ENCODE results near the gene PAK4.
"Not testable (repeated sequence)": the region's sequence is repeated elsewhere in the genome, so short reads cannot be mapped to it uniquely, and the experiment has no call there.

PAK4 gene

DNA sequence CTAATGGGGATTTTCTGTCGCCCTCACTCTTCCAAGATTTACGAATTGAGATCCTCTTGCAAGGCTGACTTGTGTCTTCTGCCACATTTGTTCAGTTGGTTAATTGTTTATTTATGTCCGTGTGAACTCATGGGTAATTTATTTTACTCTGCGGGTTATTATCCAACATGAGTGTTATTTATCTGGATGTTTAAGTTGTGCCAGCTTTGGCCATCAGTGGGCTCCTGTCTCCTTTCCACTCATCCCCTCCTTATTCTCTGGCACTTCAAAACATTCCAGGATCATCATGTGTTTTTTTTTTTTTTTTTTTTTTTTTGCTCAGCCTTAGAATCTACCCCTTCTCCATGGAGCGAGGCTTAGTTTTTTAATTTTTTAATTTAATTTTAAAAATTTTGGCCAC, 22.4 kb upstream of the PAK4 start:
- DNase-seq = no peak

DNA sequence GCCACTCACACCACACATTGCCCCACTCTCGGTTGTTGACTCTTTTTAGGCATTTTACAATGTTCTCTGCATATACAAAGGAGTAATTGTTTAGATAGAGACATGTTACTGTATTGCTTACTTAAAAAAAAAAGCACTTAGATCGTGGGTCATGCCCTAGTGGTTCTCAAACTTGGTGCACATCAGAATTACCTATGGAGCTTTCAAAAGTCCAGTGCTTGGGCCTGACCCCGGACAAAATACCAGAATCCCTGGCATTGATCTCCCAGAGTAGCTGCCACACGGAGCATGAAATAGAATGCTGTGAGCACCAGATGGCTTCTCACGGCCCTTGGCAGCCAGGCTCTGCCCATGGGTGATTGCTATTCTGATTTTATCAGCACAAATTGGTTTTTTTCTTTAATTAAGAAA, 21.4 kb upstream of the PAK4 start:
- DNase-seq = no peak

DNA sequence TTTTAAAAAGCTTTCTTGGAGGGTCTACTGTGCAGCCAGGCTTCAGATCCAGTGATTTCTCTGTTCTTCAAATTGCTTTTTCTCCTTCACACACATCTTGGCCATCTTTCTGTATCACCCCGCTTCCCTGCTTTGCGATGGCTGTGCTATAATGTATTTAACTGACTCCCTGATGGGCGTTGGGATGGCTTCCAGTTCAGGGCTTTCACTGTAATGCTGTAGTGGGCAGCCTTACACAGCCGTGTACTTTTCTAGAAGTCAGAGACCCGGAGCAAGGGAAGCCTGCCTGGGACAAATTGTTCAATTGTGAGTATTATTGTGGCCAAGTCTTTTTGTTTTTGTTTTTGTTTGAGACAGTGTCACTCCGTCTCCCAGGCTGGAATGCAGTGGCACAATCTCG, 19.4 kb upstream of the PAK4 start:
- DNase-seq = no peak

DNA sequence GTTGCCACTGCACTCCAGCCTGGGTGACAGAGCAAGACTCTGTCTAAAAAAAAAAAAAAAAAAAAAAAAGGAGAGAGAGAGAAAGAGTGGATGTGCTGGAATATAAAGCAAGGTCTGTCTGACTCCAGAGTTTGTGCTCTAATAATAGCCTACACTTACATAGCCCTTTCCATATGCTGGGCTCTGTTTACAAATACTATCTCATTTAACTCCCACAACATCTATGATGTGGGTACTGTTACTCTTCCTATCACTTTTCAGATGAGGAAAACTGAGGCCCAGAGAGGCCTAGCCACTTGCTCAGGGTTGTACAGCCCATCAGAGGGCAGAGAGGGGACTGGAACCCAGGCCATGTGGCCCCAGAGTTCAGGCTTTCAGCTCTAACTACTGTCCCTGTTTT, 15.9 kb upstream of the PAK4 start:
- no peak for DNase-seq

DNA sequence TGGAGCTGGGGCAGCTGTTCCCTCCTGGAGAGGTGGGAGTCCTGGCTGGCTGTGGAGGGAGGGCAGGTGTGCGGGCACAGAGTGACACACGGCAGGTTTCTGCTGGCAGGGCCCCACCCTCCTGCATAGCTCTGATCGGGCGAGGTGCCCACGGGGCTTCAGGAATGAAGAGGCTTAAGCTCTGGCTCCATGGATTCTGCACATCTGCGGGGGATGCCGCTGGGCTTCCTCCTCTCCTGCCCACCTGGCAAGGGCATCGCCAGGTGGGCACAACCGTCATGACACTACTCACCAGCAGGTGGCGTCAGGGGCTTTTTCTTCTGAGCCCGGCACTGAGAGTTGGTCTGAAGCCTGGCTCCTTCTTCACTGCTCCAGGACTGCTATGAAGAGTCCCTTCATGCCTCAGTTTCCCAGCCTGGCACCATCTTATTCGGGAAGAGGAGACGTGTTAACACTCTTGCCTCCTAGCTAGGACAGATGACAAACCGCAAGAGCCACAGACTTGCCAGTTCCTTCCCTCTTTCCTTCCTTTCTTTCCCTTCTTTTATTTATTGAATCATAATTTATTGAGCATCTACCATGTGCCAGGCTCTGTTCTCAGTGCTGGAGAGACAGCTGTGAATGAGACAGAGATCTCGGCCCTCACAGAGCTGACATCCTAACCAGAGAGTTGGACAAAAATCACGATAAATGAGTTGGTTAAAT, 15.2 kb upstream of the PAK4 start:
- DNase-seq = peak; percentile 50

DNA sequence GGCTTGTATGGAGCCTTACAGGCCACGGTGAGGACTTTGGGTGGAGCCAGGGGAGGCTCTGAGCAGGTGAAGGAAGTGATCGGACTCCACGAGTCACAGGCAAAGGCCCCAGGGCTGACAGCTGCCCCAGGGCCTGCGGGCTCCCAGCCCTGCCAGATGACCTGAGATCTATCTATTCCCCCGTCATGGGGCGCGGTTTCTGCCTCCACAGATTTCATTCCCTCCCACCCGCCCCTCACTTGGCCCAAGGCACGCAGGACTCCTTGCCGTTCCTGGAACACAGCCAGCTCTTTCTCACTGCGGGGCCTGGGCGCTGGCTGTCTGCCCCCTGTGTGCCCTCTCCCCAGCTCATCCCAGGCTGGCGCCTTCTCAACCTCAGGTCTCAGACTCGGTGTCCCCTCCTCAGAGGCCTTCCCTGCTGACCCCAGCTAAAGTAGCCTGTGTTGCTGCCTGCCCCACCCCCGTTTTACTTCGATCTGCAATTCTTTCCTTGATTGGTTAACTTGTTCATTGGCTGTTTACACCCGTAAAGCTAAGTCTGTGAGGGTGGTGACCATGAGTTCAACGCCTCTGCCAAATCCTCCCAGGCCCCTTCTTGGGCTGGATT, 13.9 kb upstream of the PAK4 start:
- no peak for DNase-seq

DNA sequence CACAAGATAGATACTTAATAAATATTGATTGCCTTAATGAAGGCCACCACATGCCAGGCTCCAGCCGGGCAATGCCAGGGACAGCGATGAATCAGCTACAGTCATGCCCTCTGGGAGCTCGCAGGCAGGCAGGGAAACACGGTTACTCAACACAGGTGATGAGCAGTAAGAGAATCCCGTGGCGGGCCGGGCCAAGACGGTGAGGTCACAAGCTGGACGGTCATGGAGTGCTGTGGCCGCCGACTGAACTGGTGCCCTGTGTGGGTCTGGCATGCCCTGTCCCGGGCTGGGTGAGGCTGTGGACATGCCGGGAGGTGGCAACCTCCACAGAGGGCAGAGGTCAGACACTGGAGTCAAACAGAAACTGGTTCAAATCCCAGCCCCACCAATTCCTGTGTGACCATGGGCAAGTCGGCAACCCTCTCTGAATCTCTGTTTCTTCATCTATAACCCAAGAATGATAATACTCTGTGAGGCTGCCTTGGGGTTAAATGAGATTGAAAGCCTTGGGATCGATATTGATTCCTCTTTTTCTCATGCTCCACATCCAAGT, 13.2 kb upstream of the PAK4 start:
- DNase-seq = no peak

DNA sequence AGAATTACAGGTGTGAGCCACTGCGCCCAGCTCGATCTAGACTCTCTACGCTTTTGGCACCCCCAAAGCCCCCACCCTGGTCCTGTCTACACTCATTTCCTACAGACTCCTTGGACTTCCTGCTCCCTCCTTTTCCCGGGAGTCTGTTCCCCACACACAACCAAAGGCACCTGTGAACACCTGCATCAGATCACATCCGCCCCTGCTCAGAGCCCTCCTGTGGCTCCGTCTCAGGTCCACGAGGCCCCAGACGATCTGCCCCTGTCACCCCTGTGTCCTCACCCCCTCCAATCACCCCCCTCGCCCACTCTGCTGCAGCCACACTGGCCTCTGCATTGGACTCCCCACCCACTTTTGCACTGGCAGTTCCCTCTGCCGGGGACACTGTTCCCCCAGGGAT, 12.4 kb upstream of the PAK4 start:
- DNase-seq = no peak

DNA sequence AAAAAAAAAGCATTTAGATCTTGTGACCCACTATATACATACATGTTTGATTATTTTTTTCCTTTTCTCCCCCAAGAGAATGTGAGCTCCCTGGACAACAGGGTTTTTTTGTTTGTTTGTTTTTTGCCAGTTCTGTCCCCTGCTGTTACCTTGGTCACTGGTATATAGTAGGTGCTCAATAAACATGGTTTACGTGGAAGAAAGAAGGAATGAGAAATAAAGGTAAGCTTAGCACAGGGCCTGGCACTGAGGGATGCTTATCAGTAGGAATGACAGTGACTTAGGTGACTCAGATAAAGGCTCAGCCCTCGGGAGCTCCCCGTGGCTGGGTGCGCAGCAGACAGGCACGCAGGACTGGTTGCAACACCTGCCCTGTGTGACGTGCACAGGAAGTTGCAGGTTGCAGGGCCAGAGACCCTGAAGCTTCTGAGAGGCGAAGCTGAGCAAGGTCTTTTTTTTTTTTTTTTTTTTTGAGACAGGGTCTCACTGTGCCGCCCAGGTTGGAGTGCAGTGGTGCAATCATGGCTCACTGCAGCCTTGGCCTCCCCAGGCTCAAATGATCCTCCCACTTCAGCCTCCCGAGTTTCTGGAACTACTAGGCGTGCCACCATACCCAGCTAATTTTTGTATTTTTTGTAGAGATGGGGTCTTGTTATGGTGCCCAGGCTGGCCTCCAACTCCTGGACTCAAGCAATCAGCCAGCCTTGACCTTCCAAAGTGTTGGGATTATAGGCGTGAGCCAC, 10.3 kb upstream of the PAK4 start:
- DNase-seq = no peak

DNA sequence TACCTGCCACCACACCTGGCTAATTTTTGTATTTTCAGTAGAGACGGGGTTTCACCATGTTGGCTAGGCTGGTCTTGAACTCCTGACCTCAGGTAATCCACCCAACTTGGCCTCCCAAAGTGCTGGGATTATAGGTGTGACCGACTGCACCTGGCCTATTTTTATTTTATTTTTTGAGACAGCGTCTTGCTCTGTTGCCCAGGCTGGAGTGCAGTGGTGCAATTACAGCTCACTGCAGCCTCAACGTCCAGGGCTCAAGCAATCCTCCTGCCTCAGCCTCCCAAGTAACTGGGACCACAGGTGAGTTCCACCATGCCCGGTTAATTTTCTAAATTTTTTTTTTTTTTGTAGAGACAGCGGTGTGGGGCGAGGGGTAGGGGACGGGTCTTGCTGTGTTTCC, 8.6 kb upstream of the PAK4 start:
- not testable (repeated sequence) for DNase-seq

DNA sequence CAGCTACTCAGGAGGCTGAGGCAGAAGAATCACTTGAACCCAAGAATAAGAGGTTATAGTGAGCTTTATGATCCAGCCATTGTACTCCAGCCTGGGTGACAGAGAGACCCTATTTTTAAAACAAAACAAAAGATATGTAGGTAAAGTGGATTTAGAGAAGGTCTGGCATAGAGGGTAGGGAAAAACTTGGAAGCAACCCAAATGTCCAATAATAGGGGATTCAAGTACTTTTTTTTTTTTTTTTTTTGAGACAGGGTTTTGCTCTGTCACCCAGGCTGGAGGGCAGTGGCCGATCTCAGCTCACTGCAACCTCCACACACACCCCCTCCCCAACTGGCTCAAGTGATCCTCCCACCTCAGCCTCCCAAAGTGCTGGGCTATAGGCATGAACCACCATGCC, 5.8 kb upstream of the PAK4 start:
- no peak for DNase-seq

DNA sequence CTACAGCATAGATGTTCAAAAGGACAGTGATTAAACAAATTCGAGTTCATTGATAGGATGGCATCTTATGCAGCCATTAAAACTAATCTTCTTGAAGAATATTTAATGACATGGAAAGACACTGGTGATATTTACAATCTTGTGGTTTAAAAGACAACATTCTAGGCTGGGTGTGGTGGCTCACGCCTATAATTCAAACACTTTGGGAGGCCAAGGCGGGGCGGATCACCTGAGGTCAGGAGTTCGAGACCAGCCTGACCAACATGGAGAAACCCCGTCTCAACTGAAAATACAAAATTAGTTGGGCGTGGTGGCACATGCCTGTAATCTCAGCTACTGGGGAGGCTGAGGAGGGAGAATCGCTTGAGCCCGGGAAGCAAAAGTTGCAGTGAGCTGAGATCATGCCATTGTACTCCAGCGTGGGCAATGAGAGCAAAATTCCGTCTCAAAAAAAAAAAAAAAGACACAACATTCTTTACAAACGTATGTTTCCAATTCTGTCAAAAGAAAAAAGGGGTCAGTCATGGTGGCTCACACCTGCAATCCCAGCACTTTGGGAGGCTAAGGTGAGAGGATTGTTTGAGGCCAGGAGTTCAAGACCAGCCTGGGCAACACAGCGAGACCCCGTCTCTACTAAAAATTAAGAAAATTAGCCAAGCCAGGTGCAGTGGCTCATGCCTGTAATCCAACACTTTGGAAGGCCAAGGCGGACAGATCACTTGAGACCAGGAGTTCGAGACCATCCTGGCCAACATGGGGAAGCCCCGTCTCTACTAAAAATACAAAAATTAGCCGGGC, 2.5 kb upstream of the PAK4 start:
- DNase-seq = no peak

DNA sequence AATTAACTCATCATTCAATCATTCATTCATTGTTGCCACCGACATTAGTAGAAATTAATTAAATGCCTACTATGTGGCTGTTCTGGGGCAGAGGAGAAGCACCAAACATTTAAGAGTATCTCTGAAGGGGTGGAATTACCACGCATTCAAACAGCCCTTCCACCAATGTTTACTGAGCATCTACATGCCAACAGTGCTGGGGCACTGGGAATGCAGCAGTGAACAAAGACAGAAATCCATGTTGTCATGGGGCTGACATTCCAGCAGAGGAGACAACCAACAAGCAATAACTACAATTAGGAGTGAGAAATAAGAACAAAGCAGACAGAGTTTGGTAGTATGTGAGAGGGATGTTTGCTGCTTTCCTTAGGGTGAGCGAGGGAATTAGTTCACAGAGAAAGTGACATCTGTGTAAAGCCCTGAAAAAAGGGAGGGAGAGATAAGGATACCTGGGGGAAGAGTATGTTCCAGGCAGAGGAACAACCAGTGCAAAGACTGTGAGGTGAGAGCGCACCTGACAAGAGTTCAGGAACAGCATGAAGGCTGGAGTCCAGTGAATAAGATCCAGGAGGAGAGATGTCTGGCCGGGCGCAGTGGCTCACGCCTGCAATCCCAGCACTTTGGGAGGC, 1.3 kb upstream of the PAK4 start:
- no peak for DNase-seq

DNA sequence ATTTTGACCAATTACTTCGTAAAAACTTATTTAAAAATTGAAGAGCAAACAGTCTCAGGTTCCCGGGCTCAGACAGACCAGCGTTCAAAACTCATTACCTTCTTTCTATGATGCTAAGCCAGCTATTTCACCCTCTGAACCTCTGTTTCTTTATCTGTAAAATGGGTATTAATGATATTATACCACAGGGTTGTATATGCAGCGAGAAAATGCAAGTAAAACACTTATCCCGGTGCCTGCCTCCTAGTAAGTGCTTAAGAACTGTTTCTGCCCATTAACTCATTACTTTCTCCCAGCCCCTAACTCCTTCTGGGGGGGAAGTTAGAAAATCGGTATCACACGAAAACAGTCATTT, 410 bp upstream of the PAK4 start:
- no peak for DNase-seq

DNA sequence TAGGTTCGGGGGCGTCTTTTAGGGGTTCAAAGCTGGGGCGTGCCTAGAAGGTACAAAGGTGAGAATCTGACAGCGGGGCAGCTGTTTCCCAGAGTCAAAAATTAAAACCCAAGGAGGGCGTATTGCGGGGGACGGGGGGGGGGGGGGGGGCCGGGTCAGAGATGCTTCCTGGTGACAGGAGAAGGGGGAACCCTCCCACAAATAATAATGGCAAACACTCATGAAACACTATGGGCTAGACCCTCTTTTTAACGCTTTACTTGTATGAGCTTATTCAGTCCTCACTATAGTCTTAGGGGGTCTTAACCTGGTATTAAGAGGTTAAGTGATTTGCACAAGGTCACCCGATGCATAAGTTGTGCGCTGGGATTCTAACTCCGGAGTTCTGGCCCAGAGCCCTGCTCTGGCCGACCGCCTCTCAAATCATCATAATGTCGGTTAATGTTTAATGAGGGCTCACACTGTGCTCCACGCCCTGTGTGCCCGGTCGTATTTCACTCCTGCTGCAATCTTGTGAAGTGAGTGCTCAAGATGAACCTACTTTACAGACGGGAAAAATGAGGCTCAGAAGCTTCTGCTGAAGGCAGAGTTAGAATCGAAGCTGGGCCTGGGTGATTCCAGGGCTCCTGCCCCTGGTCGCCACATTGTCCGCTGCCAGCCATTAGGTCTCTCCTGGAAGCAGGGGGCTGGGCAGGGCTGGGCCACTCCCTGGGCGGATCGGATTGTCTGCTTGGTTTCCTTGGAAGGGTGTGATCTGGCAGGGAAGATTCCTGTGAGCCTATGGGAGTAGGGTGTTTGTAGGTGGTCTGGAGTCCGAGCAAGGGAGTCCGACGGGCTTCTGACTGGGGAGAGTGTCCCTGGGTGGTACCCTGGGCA, 964 bp downstream of the PAK4 start:
- DNase-seq = peak; percentile 23

DNA sequence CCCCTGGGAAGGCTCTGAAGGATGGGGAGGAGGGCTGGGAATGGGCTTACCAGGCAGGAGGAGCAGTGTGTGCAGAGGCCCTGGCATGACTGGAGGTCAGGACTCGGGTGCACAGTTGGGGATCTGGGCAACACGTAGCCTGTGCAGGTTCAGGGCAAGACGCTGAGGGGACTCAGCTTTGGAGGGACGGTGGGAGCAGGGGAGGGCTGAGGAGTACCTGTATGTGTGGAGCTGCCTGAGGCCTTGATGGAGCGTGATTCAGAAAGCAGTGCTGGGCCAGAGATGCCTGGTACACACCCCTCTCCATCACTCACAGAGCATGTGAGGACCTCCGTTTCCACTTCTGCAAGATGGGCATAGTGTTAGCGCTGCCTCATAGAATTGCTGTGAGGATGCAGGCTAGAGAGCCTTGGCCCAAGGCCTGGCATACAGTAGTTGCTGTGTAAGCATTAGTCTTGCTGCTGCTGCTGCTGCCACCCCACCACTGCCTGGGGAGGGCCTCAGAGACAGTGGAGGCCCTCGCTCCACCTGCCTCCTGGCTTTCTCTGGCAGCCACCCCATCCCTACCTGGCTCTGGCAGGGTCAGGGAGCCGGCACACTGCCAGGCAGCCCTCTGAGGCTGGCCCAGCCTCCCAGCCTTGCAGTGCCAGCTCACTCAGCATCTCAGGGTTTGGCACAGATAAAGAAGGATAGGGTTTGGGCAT, 2.4 kb downstream of the PAK4 start:
- DNase-seq = peak; percentile 69

DNA sequence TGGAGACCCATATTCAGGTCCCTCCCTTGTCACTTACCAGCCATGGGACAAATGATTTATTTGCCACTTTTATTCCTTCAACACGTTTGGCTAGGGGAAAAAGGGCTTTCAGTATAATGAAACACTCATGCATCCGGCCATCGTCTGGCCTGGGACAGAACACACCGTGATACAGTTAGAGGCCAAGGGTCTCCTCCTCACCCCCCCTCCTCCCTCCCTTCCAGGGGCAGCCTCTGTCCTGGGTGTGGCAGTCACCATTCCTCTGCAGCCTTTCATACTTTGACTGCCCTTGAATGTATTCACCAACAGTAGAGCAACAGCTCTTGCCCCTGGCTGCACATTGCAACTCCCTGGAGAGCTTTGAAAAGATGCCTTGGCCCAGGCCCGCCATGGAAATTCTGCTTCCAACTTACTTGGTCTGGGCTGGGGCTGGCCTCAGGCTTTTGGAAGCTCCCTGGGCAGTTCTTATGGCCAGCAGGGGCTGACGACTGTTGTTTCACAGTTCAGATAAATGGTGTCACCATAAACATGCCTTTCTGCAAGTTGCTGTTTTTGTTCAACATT, 3.0 kb downstream of the PAK4 start:
- DNase-seq = no peak

DNA sequence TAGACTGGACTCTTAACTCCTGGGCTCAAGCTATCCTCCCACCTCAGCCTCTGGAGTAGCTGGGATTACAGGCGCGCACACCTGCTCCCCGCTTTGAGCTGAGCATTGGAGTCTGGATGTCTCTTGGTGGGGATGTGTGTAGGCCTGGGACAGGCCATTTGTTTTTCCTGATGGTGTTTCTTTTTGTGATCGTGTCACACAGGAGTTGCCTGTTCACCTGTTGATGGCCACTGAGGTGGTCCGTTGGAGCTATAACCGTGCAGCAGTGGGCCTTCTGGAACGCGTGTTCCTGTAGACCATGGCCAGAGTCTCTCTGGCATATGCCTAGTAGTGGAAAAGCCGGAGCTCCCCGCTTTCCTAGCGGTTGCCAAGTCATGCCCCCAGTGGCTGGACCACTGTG, 3.5 kb downstream of the PAK4 start:
- no peak for DNase-seq

DNA sequence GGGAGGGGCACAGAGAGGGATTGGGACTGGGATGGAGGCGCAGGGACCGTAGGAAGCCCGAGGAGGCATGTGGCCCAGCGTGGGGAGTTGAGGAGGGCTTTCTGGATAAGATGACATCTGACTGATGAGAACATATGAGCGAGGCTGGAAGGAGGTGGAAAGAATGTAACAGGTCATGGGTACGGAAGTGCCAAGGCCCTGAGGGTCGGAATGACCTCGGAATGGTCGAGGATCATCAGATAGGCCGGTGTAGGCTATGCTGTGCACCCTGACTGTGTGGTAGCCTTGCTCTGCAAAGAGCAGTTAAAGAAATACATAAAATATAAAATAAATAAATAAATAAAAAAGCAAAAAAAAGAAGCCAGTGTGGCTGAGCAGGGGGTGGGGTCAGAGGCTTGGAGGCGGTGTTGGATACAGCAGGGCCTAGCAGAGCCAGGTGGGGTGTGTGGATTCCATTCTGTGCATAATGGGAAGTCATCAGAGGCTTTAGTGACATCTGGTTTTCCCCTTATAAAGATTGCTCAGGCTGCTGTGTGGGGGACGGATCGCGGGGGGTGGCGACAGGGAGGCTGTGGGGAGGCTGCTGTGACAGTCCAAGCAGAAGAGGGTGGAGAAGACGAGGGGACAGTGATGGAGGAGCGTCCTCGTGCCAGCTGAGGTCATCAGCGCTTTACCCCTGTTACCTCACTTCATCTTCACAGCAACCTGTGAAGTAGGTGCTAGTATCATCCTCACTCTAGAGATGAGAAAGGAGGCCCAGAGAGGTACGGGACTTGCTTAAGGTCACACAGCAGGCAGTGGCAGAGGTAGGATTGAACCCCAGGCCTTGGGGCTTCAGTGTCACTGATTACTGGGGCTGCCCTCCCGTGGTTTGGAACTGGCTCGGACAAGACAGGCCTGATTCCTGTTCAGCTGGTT, 5.0 kb downstream of the PAK4 start:
- no peak for DNase-seq

Data from COR-L47 (cell line).